OCI-M2 (cell line): ENCODE data around the gene GDPD5.

Experiments used
- DNase-seq: peaks from one replicate; lab custom pipeline; 2025; ENCODE audit not compliant: unreplicated experiment; lab: John Stamatoyannopoulos, UW

GDPD5 gene

DNA sequence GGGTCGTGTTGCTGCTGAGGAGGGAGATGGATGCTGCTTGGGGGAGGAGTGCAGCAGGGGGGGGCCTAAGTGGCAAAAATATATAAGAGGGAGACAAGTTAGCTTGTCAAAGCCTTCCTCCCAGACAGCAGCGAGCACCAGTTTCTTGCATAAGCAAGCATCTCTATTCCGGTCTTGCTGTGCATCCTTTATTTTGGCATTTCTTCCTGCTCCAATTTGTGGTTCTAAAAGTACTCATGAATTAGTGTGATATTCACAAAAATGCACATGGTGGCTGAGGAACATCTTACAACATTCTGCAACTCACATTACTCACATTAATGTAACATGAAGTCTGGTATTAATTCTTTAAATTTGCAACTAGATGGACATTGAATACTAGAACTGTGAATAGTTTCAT, 32.1 kb downstream of the GDPD5 start:
- no peak for DNase-seq

DNA sequence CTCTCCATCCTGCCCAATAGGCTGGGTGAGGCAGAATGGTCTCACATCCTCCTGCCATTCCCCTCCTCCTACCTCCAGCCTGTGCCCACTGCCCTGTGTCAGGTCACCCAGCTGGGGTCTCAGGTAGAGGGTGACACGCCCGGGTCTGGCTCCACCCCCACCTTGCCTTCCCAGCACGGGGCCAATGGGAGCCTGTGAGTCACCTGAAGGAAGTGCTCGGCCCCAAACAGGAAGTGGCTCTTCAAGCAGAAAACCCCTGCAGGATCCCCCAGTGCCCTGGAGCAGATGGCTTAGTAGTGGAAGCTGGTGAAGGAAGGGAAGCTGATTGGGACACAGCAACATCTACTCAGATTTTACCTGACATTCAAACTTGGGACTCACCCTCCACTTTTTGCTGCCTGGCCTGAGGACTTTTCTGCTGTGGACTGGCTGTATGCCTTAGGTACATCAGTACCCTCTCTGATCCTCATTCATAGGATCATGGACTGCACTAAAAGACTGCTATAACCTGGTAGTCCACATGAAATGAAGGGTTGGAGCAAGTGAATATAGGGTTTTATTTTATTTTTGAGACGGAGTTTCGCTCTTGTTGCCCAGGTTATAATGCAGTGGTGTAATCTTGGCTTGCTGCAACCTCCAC, 33.4 kb downstream of the GDPD5 start:
- DNase-seq: no peak

DNA sequence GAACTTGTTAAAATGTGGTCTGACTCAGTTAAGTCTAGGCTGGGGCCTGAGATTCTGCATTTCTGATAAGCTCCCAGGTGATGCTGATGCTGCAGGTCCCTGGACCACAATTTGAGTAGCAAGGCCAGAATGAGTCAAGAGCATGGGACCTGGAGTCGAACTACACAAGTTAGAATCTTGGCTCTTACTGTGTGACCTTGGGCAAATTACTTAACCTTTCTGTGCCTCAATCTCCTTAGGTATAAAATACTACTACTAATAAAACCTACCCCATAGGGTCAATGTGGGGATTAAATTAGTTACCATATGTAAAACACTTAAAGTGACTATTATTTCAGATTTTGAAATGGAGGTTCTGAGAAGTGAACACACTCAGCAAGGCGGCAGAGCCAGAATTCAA, 34.3 kb downstream of the GDPD5 start:
- no peak for DNase-seq

DNA sequence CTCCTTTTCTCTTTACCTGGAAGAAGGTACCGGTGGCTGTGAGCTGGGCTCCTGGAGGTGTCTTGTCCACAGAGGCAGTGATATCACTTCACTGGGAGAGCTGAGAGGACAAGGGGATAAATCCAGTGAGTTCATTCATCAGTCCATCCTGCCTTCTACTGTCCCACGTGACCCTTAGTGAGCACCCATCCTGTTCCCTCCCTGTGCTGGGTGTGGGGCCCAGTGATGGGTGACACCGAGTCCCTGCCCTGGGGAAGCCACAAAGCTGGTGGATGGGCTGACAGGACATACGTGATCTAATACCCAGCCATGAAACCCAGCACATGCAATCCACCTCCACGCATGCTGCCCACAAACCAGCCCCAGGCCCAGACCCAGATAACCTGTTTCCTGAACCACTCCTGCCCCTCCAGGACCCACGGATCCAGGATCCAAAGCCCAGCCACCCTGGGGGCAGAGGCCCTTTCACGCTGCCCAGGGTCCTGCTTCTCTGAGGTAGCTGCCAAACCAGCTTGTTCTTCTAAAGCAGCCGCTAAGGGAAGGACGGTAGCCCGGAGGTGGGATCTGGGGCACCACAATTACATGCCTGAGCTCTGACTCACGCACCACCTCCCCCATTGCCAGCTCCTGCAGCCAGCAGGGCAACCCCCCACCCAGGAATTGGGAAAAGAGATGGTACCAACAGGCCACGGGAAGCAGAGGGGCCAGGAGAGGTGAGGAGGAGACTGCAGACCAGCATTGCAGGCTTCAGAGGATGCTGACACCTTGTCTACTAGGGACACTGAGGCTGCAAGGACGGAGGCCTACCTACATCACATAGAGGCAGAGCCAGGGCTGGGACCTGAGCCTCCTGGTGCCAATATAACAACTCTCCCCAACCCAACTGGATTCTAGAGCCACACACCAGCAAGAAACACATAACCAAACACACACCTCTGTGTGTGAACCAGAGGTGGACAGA, 35.2 kb downstream of the GDPD5 start:
- no peak for DNase-seq

DNA sequence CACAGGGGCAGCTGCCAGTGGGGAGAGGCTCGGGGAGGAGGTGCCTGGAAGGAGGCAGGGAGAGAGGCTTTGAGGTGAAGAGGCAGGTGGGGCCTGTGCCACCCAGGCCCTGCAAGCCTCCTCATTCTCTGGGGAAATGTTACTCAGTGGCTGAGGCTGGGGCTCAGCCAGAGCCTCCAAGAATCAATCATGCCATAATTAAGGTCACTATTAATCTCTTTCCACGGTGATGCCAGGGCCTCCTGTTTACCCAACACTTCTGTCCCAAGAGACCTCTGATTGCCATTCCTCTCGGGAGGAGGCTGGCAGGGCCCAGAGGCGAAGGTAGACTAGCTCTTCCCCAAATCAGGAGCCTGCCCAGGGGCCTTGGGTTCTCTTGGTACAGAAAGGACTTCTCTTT, 38.4 kb downstream of the GDPD5 start:
- DNase-seq: no peak

DNA sequence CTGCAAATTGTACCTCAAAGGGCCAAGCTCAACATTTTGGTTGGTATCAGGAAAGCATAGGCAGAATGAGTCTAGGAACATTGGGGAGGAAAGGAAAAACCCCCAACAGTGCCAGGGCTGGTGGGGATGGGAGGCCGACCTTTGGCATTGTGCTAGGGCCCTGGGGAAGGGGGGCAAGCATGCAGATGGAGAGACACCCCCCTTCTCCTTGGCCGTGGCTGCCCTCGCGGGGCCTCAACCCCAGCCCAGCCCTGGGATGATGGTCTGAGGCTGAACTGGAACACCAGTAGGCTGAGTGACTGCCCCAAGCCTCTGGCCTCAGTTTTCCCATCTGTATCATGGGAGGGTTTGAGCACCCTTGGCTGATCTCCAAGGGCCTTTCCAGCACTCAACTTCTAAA, 40.0 kb downstream of the GDPD5 start:
- no peak for DNase-seq

DNA sequence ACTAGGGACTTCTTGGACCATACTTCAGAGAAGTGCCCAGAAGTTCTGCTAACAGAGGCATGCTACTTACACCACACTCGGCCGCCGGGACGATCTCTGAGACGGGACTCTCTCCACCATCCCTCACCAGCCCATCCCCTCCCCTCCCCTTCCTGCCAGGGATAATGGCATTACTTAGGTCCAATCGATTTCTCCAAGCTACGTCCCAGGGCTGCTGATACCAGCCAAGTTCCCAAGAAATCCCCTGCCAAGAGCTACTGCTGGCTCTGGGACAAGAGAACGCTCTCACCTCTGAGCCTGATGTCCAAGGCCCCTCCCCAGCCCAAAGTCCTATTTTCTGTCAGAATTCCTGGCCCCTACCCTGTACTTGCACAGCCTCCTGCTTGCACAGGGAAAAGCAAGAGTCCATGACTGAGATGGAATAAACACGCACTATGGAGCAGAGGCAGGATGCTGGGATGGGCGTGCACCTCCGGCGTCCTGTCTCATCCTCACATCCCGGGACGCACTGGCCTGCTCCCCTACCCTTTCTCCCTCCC, 42.7 kb downstream of the GDPD5 start:
- no peak for DNase-seq

DNA sequence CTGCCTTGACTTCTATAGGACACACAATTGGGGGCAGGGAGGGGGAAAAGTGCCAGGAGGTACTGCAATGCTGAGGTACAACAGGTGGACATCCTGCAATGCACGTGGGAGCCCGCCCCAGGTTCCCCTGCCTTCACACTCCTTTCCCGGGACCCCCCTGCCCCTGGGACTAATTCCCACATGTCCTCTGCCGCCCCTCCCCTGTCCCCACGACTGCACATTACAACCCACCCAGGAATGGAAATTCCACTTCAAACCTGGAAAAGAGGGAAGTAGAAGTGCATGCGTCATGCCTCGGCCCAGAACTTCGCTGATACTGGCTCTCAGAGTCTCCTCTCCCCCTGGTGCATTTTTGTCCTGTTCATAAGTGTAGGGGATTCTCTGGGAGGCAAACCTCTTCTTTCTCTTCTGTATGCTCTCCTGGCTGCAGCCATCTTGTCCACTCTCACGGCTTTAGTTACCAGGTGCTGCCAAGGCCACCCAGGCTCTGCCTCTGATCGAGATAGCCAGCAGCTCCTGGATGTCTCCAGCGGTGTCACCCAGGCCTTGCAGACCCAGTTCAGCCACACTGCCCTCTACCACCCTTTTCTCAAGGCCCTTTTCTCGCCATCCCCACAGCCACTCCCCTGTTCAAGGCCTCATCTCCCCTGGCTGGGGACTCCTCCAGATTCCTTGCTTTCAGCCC, 43.7 kb downstream of the GDPD5 start:
- DNase-seq: no peak

DNA sequence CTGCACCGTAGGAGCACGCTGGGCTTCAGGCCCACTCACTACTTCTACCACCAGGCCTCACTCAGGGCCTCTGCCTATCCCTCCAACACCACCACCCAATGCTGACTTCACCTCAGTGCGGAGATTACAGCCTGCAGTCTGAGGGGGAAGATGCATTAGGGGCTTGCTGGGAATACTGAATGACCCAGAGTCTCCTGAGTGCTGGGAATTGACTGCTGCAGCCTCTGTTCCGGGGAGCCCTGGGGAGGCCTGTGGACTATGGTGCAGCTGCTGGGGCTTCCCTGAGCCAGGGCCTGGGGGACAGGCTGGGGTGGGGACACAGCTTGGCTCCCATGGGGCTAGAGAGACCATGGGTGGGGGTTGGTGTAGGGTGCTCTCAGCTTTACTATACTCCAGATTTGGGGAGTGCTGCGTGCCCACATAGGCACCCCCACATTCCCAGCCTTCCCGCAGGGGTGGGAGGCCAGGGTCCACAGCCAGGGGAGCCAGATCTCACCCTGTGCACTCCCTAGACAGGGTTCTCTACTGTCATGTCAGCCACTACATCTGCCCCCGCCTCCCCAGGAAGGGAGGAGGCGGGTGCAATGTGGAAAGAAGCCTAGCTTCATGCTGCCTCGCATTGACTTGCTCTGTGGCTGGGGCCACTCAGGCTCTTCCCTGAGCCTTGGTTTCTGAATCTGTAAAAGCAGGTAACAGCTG, 44.4 kb downstream of the GDPD5 start:
- no peak for DNase-seq

DNA sequence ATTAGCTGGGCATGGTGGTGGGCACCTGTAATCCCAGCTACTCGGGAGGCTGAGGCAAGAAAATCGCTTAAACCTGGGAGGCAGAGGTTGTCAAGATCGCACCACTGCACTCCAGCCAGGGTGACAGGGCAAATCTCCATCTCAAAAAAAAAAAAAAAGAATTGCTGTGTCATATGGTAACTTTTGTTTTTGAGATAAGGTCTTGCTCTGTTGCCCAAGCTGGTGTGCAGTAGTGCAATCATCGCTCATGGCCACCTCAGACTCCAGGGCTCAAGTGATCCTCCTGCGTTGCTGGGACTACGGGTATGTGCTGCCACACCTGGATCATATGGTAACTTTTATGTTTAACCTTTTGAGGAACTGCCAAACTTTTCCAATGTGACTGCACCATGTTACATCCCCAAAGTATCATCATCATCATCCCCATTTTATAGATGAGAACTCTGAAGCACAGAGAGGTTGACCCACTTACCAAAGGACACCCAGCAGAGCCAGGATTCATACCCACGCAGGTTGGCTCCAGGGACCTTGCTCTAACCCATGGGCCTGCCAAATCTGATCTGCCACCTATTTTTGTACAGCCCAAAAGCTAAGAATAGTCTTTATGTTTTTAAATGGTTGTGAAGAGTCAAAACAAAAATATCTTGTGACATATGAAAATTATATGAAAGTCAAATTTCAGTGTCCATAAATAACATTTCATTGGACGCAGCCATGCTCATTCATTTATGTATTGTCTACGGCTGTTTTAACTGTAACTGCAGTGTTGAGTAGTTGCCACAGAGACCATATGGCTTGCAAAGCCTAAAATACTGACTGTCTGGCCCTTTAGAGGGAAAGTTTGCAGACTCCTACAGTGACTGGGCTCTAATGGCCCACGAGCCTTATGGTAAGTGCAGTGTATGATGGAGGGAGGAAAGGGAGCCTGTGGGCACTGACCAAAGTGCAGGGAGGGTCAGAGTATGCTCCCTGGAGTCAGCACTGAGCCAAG, 45.3 kb downstream of the GDPD5 start:
- DNase-seq: no peak

DNA sequence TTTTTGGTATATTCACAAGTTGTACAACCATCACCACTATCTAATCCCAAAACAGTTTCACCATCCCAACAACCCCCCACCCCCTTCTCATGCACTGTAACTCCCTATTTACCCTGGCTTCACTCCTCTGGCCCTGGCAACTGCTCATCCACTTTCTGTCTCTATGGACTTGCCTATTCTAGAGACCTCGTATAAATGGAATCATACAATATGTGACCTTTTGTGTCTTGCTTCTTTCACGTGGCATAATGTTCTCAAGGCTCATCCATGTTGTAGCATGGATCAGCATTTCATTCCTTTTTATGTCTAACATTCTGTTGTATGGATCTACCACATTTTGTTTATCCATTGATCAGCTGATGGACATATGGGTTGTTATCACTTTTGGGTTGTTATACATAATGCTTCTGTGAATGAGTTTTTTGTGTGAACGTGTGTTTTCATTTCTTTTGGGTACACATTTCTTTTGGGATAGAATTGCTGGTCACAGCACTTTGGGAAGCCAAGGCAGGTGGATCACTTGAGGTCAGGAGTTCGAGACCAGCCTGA, 46.1 kb downstream of the GDPD5 start:
- DNase-seq: no peak

DNA sequence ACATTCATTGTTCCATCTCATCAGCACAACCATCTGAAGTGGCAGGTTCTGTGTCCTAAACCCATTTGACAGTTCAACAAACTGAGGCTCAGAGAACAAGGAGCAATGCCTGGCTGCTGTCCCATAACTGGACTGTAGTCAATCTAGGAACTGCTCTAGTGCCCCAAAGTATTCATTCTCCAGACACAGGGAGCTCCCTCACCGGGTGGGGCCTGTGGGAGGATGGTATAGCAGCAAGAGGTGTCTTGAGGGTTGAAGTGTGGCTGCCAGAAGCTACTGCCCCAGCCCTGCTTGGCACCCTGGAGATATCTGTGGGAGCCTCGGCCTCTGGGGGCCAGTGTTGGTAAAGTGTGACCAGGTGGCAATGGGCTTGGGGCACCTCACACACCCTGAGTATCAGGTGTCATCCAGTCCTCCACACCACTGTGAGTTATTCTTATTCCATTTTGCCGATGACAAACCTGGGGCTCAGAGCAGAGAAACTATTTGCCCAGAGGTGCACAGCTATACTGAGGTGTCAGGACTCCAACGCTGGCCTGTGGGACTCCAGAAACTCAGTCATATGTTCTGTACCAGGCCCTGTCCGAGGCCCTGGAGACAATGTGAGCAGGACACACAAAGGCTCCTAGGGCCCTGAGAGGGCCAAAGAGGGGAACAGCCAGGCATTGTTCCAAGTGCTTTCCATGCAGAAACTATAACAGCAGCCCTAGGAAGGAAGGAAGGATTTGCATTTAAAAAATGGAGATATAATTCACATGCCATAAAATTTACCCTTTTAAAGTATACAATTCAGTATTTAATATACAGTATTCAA, 46.8 kb downstream of the GDPD5 start:
- DNase-seq: no peak

DNA sequence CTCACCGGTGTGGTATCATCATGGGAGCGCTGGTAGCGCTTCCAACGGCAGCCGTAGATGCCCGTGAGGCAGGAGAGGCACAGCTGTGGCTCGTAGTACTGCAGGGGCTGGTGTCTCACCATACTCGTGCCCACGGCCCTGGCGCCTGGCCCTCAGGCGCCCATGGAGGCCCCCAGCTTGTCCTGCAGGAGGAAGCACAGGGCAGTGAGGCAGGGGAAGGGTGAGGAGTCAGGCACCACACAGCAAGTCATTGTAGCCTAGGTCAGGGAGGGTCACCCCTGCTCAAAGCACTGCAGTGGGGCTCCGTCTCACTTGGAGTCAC, 48.2 kb downstream of the GDPD5 start:
- DNase-seq: no peak

DNA sequence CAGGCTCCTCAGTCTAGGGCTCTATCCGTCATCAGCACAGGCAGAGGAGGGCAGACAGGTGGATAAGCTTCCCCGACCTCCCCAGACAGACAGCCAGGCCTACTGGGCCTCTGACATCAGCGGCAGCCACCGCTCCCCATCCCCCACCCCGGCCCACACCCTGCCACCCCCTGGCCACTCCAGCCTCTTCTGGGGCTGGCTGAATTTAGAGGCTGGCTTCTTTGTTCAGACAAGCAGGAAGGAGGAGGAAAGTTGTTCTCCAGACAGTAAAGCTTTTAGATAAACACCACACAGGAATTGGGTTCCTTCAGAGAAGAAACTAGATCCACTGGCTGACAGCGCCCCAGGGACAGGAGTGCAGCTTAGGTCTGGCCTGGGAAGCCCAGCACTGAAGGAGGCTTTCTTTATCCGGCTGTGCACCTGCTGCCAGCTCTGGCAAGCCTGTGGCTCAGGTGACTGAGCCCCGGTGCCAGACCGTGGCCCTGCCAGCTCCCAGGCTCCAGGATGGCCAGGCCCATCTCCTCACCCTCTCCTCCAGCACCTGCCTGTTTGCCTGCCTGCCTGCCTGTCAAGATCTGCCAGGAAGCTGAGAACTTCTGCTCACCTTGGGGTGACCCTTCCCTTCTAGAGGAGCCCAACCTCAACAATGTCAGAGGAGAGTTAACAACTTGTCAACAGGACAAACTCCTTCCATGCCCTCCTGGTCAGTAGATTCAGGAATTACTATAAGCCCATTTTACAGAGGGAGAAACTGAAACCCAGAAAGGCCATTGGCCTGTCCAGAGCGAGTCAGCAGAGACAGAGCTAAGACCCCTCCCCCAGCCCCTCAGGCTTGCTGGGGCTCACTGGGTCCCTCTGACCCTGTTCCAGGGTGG, 48.8 kb downstream of the GDPD5 start:
- DNase-seq: no peak

DNA sequence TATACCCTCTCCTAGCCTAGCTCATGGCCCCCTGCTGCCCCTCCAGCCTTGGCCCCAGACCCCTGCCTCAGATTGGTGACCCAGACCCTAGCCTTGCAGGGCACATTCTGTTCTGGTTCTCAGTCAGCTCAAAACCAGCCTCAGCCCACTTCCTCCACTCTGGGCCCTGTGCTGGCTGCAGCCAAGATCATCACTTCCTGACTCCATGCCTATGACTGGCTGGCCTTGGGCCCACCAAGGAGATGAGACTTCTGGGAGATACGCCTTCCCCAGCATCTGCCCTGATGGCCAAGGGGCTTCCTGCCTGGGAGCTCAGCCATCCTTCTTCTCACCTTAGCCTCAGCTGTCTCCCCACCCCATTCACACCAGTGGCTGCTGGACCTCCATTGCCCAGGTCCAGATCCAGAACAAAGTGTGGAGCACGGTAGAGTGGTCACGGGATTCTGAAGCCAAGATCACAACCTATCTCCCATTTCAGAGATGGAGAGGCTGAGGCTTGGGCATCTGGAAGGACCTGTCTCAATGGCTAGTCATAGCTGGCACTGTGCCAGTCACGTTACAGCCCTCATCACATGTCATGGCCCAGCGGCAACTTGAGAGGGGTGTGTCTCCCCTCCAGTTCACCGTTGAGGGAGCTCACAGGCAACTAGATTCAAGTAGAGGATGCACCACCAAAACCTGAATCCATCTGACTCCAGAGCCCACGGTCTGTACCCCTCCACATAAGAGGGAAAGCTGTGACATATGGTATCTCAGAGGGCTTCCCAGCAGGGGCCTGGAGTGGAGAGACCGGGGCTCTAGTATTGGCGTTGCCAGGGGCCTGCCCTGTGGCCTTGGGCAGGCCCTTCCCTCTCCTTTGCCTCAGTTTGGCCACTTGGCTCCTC, 49.7 kb downstream of the GDPD5 start:
- no peak for DNase-seq

DNA sequence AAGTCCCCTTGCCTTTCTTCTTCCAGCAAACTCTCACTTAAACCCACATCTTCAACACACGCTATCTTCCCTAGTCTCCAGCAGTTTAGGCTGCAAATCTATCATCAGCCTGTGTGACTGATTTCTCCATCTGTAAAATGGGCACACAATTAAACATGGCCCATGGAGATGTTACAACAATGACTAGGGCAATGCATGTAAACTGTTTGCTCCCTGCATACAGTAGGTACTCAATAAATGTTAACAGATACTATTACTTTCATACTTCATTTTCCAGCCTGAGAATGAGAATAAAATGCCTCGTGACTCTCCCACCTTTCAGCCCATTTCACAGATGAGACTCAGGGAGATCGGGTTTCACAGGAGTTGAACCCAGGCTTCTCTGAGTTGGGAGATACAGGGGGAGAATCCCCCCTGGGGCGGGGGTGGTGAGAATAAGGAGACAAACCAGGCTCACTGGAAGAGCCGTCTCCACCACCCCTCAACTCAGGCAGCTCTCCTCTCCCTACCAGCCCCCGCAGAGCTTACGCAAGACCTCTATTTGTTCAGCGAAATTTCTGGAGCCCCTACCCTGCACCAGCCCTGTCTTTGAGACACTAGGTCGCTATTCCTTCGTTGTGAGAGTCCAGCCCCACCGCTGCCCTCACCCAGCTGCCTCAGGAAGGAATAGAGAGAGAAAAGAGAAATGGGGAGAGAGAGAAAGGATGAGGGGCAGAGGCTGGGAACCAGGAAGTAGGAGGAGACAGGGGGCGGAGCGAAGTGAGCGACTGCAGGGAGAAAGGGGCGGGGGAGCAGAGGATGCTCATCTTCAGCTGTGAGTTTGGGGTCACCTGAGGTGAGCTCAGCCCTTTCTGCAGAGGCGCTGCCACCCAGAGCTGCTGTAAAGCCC, 50.6 kb downstream of the GDPD5 start:
- no peak for DNase-seq
